Embryonic facial prominence (tissue), 1 donor: Measurements from ENCODE around the gene PLPP6.
A peak's percentile ranks its signal among the peaks of the same experiment; 100 is the strongest.

Experiments used
- DNase-seq: peaks from one replicate; pipeline ENCODE4 v3.0.0-alpha.2; 2016; ENCODE audit errors: extremely low spot score

The PLPP6 gene

DNA sequence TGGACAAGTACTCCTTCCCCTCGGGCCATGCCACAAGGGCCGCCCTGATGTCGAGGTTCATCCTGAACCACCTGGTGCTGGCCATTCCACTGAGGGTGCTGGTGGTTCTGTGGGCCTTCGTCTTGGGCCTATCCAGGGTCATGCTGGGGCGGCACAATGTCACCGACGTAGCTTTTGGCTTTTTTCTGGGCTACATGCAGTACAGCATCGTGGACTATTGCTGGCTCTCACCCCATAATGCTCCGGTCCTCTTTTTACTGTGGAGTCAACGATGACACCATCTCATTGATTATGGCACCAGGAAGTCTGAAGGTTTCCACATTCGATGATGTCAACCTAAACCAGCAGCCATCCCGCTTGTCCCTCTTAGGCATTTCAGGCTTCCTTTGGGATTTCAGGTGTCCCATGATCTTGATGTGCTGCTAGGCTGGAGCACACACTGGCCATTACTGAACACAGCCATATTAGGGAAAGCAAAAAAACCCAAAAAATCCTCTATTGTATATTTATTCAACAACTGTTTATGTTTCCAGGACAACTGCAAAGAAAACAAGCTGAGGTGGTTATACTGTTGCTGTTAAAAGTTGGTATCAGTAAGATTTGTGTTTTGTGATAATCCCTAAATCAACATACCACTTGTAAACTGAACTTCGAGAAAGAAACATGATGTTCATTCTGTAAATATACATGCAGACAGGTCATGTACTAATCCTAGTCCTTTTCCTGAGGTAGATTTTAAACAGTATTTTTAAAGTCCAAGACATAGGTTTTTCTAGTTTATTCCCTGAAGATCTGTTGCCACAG lies 1.1 kb downstream of the PLPP6 start:
- DNase-seq = no peak

- DNase-seq = no peak
Measured at GRCh38 chr9:4663956-4664355, 1.9 kb downstream of the PLPP6 start.

- no peak for DNase-seq
Measured at GRCh38 chr9:4665357-4665756, 3.3 kb downstream of the PLPP6 start.

DNA sequence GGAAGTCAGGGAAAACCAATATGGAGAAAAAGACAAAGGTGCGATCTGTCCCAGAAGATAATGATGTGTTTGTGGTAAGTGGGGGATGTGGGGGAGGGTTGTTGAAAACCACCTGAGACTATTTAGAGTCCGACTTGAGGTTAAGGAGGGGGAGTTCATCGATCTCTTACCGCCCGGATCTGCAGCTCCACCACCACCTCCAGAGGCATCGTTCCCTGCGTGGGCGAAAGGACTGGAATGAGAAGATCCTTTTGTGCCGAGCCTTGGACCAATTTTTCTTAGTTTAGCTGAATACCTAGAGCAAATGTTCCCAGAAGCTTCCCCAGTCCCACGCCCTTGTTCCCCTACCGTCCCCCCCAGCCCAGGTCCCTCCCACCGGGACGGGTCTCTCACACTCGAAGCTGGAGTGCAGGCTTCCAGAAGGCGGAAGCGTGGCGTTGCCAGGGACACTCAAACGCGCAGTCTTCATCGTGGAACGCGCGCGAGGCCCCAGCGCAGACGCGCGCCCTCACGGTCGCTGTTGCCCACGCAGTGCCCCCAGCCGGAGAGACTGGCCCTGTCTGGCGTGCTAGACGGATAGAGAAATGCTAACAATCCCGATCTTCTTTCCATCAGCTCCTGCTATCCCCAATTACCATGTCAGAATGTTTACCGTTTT lies 4.1 kb downstream of the PLPP6 start, which contains the start of gene SPATA6L:
Gene SPATA6L (minus strand): TSS at position 439 of the 658 bp plus-strand sequence. CDS start 230 bp downstream, at position 209.
- no peak for DNase-seq

DNA sequence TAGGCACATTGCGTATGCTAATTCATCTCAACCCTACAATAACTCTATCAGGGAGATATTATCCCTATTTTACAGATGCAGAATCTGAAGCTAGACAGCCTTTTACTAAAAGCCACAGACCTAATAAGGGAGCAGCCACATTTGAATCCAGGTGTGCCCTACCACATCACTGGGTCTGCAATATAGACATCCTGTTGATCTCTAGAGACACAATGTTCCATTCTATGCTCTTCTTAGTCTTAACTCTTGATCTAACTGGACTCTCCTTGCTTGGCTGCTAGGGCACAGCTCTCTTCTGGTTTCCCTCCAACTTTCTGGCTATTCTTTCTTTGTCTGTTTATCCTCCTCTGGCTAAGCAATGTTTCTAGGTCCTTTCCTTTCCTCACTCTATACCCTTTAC lies 5.6 kb downstream of the PLPP6 start:
- DNase-seq = no peak

GRCh38 chr9:4668604-4669003 lies 6.5 kb downstream of the PLPP6 start:
- no peak for DNase-seq

GRCh38 chr9:4669890-4670289 lies 7.8 kb downstream of the PLPP6 start:
- DNase-seq = no peak

DNA sequence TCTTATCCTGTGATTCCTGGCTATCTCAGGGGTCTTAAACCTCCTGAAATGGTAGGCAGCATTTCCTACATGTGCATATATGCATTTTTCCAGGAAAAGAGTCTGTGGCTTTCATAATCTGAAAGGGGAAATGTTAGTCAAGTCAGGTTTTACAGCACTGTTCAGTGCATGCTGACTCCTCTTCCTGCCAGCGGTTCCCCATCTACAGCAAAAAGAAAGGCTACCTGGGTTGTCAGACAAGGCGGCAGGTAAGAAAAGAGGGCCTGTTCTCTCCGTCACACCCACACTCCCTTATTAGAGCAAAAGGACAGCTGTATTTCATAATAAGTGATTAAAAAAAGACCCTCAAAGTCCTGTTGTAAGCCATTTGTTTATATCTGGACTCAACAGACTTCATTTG lies 8.5 kb downstream of the PLPP6 start:
- DNase-seq = no peak

- no peak for DNase-seq
Measured at GRCh38 chr9:4671737-4672136, 9.6 kb downstream of the PLPP6 start.

DNA sequence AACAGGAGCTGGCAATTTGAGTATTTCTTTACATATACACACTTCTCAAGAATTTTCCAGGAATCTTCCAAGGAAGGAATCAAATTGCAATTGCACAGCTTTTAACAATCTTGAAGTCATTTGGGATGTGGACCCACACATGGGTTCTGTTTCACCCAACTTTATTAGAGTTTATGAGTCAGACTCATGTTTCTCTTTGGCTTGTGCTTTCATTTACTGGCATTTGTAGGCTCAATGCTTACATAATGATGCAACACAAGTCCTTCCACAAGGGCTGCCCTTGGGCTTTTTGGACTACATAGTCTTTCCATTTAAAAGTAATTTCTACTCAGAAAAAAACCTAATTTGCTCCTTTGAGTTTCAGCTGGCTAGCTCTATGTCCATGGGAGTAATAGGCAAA lies 12.7 kb downstream of the PLPP6 start:
- no peak for DNase-seq

DNA sequence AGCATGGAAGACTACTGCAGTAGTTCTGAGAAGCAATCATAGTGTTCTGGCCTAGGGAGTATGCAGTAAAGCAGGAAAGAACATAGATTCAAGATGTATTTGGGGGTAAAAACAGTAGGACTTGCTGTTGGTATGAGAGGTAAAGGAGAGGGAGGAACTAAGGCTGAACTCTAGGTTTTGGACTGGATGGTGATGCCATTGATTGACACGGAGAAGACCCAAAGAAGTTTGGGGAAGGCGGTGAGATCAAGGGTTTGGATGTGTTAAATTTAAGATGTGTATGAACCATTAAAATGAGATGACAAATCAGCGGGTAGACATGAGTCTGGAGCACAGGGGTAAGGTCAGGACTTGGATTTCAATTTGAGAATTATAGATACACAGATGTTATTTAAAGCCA lies 15.3 kb downstream of the PLPP6 start:
- no peak for DNase-seq

GRCh38 chr9:4678679-4679267 lies 16.7 kb downstream of the PLPP6 start:
- no peak for DNase-seq

DNA sequence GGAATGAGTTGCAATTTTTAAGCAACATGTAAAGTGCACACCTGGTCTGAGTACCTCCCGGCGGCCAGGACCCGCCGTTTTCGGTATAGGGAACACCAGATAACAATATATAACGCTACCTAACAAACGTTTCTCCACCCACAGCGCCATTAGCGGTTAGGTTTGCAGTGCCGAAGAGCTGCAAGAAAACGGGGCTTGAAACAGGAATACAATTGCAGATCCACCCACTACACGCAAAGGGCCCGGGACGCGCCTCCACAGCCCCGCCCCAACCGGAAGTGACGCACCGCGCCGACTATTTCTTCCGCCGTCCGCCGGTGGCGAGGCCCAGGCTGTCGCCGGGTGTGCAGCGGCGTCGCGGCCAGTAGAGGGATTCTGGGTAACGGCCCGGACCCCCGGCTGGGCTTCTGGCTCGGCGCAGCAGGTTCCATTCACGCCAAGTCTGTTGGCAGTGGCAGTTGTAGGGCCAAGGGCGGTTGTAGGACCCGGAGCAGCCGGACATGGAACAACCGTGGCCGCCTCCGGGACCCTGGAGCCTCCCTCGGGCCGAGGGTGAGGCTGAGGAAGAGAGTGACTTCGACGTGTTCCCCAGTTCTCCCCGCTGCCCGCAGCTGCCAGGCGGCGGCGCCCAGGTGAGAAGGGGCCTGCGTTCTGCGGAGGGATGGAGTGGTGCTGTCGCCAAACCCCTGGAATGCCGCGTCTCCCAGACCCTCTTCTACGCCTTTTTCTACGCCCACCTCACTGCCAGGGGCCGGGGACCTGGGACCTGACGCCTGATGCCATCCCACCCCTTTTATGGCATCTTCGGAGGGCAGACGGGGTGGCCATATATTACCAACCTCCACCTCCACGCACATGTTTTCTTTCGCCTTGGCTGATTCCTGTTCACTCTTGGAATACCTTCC lies 17.4 kb downstream of the PLPP6 start, which contains the start of gene CDC37L1:
Gene CDC37L1 (plus strand): TSS at position 302 of the 905 bp plus-strand sequence. CDS start 199 bp downstream, at position 501.
- DNase-seq = peak; percentile 95

GRCh38 chr9:4680173-4680525 lies 18.1 kb downstream of the PLPP6 start:
- DNase-seq = no peak

- DNase-seq = no peak
Measured at GRCh38 chr9:4680750-4681149, 18.7 kb downstream of the PLPP6 start.

- DNase-seq = no peak
Measured at GRCh38 chr9:4684820-4685219, 22.7 kb downstream of the PLPP6 start.

DNA sequence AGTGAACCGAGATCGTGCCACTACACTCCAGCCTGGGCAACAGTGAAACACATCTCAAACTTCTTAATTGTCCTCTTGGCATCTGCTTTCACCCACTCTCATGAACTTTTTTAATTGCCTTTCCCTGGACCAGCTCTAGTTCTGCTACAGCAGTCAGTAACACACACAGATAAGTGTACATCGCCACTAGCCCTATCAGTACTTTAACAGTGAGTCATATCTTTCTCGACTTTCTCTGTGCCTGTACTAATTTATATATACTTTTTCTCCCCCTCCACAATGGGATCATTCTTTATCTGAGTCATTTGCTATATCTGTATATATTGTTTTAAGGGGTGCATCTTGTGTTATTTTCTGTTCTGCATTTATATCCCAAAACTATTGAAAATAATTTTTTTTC lies 24.0 kb downstream of the PLPP6 start:
- no peak for DNase-seq

GRCh38 chr9:4686584-4686983 lies 24.5 kb downstream of the PLPP6 start:
- no peak for DNase-seq

DNA sequence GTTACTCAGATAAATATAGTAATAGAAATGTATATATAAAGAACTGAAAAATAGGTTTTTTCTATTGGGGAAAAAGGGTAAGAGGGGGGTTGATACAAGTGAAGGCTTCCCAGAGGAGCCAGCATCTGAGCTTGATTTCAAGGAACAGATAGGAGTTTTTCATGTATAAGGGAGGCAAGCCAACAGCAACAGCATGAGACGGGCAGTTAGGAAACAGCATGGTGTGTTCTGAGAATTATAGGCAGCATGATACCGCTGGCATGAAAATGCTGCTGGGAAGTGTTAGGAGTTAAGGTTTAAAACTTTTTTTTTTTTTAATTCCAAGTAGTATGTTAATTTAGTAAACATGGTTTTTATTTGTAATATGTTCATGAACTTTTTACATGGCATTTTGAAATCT lies 26.9 kb downstream of the PLPP6 start:
- no peak for DNase-seq

- no peak for DNase-seq
Measured at GRCh38 chr9:4689687-4690104, 27.6 kb downstream of the PLPP6 start.

DNA sequence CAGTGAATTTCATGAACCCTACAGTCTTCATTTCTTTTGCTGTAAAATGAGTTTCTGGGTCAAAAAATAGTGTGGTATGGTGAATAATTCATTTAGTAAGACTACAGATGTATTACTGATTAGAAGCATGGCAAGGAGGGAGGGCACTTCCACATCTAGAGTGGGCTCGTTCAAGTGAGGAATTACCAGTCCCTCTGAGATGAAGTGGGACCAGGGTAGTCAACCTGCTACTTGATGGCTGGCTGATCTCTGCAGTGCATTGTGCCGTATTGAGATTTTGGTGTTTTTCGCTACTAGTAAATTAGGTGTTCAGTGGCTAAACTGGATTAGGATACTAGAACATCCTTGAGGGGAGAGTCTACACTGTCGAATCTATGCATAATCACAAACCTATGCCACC lies 28.1 kb downstream of the PLPP6 start:
- DNase-seq = no peak

GRCh38 chr9:4691795-4692194 lies 29.7 kb downstream of the PLPP6 start:
- no peak for DNase-seq
